ACHN (cell line): ENCODE results near the gene HNF4A.
A peak's percentile ranks its signal among the peaks of the same experiment; 100 is the strongest.

Experiments
- DNase-seq: peaks from one replicate; pipeline ENCODE4 v3.0.0-alpha.2; 2015
- in situ Hi-C: cut with HindIII; loops from 2 replicates; pipeline ENCODE4 v1.10.0; 2017; ENCODE audit warnings: low sequenced_read_pairs, low pct_ligation_motif_present, low pct_unique_long_range_greater_than_20kb

Gene HNF4A

DNA sequence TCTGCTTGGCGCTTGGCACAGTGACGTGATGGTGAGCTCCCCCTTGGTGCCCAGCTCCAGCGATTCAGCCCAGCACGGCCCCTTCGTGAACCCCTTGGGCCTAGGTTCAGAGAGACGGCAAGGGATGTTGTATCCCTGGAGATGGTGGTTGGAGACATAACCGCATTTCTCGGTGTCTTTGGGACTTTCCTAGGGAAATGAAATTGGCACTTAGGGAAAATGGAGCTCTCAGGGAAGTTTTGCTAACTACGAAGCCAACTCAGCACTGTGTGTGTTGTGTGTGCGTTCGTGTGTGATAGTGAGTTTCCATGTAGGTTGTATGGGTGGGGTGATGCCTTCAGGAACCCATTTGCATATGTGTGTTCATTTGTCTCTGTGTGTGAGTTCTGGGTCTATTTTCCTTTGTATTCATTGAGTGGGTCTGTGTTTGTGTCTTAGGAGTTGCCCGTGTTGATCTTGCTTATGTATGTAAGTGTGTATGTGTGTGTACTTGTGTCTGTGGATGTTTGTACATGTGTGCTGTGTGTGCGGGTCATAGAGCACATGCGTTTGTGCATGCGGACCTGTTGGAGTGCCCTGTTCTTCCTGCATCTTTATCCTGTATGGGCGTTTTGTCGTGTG is 46.4 kb downstream of the HNF4A start:
- DNase-seq: no peak
- in situ Hi-C loops: no loop called here

DNA sequence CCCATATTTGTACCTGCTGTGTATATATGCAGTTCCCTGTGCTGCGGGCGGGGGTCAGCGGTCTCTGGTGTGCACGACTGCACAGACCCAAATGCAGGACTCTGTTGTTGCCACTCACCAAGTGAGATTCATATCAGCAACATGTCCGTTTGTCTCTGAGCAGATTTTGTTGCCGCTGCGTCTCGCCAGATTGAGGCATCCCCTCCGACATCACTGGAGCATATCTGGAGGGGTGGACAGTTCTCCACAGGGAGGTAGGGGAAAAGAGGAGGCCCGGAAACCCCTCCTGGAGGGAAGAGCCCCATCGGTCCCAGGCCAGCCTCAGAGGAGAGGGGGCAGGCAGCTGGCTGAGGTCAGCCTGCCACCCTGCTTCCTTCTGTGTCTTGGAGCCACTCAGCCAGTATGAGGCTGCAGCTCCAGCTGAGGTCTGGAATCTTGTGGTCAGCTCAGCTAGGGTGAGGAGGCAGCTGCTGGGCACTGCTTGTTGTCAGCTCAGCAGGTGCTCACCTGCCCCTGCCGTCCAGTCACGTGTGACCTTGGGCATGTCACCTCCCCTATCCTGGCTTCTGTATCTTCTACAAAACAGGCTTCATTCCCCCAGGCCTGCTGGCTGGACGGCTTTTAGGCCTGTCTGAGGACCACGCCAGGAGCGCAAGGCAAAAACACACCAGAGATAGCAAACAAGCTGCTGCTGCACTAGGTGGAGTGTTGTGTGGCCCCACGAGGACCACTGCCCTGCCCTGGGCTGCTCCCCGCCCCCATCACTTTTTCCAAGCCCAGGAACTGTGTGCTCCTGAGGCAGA is 47.1 kb downstream of the HNF4A start:
- in situ Hi-C loops: no loop called here
- DNase-seq: peak; percentile 12

DNA sequence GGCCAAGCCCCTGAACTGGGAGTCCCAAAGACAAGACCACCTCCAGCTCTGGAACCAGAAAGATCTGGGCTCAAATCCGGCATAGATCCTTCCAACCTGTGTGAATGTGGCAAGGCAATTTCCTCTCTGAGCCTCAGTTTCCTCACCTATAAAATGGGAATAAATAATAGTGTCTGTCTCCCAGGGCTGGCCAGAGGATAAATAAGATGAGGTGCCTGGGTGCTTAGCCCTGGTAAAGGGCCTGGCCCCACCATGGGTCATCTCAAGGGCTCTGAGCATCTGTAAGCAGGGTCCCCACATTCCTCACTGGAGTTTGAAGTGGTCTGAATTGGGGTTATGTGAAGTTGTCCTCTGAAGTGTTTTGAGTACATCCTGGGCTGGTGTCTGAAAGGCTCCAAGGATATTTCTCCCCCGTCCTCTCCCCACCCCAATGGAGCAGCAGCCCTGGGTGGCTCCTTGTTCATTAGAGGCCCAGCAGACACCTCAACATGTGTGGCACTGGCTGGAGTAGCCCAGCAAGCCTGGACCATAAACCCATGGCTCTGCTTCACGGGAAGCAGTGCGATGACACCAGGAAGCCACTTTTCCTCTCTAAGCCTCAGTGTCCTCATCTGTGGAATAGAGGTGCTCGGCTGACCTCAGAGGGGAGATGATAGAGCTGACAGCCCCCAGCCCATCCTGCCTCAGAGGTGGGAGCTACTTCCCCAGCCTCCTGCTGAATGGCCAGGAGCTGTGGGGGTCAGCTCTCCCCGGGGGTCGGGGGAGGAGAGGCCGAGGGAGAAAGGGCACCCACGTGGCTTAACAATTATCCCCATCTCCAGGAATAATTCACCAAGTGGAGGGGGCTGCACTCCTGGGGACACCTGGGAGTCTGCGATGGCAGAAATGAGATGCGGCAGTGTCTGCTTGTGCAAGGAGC is 48.0 kb downstream of the HNF4A start:
- in situ Hi-C loops: no loop called here
- DNase-seq: no peak

- in situ Hi-C loops: no loop called here
- no peak for DNase-seq
These were observed 49.0 kb downstream of the HNF4A start for GRCh38 chr20:44404204-44405181.

- in situ Hi-C loops: no loop called here
- no peak for DNase-seq
These were observed 49.8 kb downstream of the HNF4A start for GRCh38 chr20:44405257-44405656.

GRCh38 chr20:44405785-44406571 is 50.5 kb downstream of the HNF4A start:
- in situ Hi-C loops: no loop called here
- no peak for DNase-seq

DNA sequence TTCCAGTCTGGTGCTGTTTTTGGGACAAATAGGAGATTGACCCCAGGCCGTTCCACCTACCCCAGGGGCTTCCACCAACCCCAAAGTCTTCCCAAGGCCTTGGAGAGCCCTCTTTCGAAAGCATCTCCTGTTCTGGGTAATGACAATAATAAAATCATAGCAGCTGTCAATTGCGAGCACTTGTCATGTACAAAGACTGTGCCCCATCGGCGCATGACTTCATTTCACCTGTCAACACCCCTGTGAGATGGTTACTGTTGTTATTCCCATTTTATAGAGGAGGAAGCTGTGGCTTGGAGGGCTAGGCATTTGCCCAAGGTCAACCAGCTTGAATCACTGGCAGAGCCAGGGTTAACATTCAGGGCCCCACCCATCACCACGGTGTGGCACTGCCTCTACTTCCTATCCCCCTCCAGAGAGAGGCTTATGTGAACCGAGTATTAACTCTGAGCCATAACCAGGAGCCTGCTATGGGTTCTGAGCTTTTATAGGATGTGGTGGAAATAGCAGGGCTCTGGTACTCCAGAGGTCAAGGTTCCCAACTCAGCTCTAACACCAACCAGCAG is 51.2 kb downstream of the HNF4A start:
- in situ Hi-C loops: no loop called here
- DNase-seq: no peak

DNA sequence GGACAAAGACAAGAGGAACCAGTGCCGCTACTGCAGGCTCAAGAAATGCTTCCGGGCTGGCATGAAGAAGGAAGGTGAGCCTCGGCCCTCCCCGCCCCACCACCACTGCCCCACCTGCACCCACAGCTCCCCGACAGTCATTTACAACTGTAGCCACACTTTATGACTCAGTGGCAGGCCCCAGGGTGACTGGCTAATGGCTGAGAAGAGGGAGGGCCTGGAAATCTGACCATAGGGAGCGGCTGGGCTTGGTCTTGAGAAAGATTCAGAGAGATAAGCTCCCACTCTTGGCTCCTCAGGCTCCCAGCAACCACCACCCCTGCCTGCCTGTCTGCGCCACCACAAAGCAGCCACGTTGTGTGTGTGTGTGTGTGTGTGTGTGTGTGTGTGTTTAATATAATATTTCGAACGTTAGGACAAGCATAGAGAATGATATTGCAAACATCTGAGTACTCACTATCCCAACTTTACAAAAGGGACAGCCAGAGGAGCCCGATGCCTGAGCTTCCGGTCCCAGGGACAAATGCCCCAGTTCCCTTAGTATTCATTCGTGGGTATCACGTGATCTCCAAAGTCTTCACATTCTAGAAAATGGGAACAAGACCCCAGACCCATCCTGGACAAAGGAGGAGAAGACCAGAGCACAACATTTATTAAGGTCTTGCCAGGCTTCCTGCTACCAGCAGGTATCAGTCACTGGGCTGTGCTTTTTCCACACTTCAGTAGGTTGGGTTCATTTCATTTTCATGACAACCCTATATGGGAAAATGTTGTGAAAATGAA is 52.1 kb downstream of the HNF4A start:
- in situ Hi-C loops: no loop called here

DNA sequence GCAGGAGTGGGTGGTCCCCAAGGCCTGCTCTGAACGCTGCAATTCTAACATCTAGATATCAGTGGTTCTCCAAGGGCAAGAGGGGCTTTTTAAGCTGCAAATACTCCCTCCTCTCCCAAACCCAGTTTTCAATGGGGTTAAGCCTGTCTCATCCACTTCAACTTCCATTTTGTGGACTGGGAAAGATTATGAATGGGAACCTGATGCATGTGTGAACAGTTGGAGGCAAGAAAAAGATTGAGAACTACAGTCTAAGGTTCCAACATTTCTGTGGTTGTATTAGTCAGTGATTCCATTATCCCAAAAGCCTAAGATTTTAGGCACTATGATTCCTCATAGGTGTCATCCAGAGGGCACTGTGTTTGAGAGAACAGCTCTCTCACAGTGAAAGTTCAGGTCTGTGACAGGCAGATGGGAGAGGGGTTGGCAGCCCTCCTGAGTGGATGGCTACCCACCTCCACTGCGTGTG is 53.7 kb downstream of the HNF4A start:
- no peak for DNase-seq
- in situ Hi-C loops: no loop called here

More for the DNA sequence above, 52.1 kb downstream of the HNF4A start:
- peak; percentile 30 for DNase-seq

GRCh38 chr20:44410583-44411019 is 55.1 kb downstream of the HNF4A start:
- in situ Hi-C loops: no loop called here

GRCh38 chr20:44411020-44411756 is 55.7 kb downstream of the HNF4A start:
- DNase-seq: no peak
- in situ Hi-C loops: no loop called here

More at GRCh38 chr20:44410583-44411019, 55.1 kb downstream of the HNF4A start:
- DNase-seq: no peak

GRCh38 chr20:44411757-44412401 is 56.4 kb downstream of the HNF4A start:
- in situ Hi-C loops: no loop called here
- DNase-seq: no peak

DNA sequence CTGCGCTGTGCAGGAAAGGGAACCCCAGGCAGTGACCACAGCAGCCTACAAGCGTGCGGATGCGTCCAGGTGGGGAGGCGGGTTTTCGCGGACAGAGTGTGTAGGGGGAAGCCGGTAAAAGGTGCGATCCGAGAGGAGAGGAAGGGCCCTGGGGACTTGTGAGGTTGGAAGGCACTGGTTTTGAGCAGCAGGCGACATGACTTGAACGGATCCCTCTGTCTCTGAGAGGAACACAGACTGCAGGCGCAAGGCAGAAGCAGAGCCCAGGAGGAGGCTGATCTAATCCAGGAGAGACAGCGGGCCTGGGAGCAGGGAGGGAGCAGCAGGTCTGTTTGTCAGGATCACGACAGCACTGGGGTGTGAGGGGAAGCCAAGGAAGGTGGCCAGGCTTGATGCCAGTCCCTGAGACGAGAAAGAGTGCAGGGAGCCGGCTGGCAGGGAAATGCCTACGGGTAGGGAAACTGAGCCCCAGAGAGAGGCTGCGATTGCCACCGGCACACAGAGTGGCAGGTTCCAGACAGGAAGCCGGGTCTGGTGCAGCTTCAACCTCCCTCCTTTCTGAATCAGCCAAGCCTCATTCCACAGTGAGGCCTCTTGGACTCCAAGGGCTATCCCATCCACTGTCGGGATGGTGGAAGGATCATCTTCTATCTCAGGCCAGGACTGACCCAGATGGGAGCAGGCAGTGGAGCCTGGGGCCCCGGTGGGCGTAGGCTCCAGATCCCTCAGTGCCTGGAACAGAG is 57.1 kb downstream of the HNF4A start:
- in situ Hi-C loops: no loop called here
- DNase-seq: no peak

- DNase-seq: no peak
- in situ Hi-C loops: no loop called here
These were observed 58.3 kb downstream of the HNF4A start for GRCh38 chr20:44413575-44414345.
